Hepatocyte (in vitro differentiated cells): ENCODE data around the gene CHST15. TPM values are rescaled to one million over a fixed set of nuclear protein-coding genes. Genes with fewer than 3 reads are reported as not detected.

Source experiments
- DNase-seq: peaks from one replicate; pipeline ENCODE4 v3.0.0-alpha.2; 2016; ENCODE audit warnings: low spot score
- H2AFZ ChIP-seq: fragments of 200-600 bp; sonication (generic); 2 replicates; pipeline ENCODE4 v1.6.0; 2016; ENCODE audit warnings: antibody characterized with exemption, mild to moderate bottlenecking
- H3K27ac ChIP-seq: fragments of 200-600 bp; sonication (generic); 2 replicates; pipeline ENCODE4 v1.5.1; 2016; ENCODE audit warnings: mild to moderate bottlenecking
- H3K27me3 ChIP-seq: fragments of 200-600 bp; sonication (generic); 2 replicates; pipeline ENCODE4 v1.6.1; 2016
- H3K36me3 ChIP-seq: fragments of 200-600 bp; sonication (generic); replicated peaks from 2 replicates; pipeline ENCODE4 v1.5.1; 2016; ENCODE audit warnings: low read depth; ENCODE audit not compliant: insufficient read depth
- H3K4me1 ChIP-seq: fragments of 200-600 bp; sonication (generic); 2 replicates; pipeline ENCODE4 v1.5.1; 2016; ENCODE audit warnings: mild to moderate bottlenecking, moderate library complexity; ENCODE audit not compliant: insufficient read depth
- H3K4me2 ChIP-seq: fragments of 200-600 bp; sonication (generic); 2 replicates; pipeline ENCODE4 v1.6.0; 2016
- H3K4me3 ChIP-seq: fragments of 200-600 bp; sonication (generic); 2 replicates; pipeline ENCODE4 v1.5.1; 2016; ENCODE audit warnings: mild to moderate bottlenecking
- H3K79me2 ChIP-seq: fragments of 200-600 bp; sonication (generic); 2 replicates; pipeline ENCODE4 v1.6.0; 2017; ENCODE audit warnings: mild to moderate bottlenecking
- H3K9me2 ChIP-seq: fragments of 200-600 bp; sonication (generic); replicated peaks from 2 replicates; pipeline ENCODE4 v1.6.0; 2017; ENCODE audit warnings: mild to moderate bottlenecking; ENCODE audit not compliant: insufficient read depth
- H3K9me3 ChIP-seq: fragments of 200-600 bp; sonication (generic); 2 replicates; pipeline ENCODE4 v1.5.1; 2016; ENCODE audit warnings: low read depth, mild to moderate bottlenecking
- H4K20me1 ChIP-seq: fragments of 200-600 bp; sonication (generic); 2 replicates; pipeline ENCODE4 v1.6.0; 2016; ENCODE audit warnings: mild to moderate bottlenecking; ENCODE audit not compliant: insufficient read depth, poor library complexity, severe bottlenecking
- EZH2 ChIP-seq: fragments of 200-600 bp; sonication (generic); IDR thresholded peaks from 2 replicates; pipeline ENCODE4 v1.6.1; 2016; ENCODE audit warnings: antibody characterized with exemption, mild to moderate bottlenecking, borderline replicate concordance
- EZH2phosphoT487 ChIP-seq: fragments of 200-600 bp; sonication (generic); IDR thresholded peaks from one replicate; pipeline ENCODE4 v1.6.1; 2018; ENCODE audit warnings: antibody characterized with exemption, mild to moderate bottlenecking, low read depth, moderate library complexity; ENCODE audit not compliant: unreplicated experiment, severe bottlenecking
- WGBS: methylation state at CpG from one replicate; pipeline ENCODE4 v1.1.6; 2016; ENCODE audit warnings: low lambda C conversion rate; ENCODE audit errors: missing lambda C conversion rate; 5-methylcytosine and 5-hydroxymethylcytosine counted together
- polyA plus RNA-seq: library from polyadenylated mRNA; unstranded; fragments of >200 nt; fragmentation: Nextera tagmentation; extraction: Ambion mirVana; gene quantifications from 2 replicates; pipeline ENCODE4 v1.2.1, GENCODE V29; 2016
- total RNA-seq: library from RNA; depleted of rRNA; stranded (reverse); fragments of >200 nt; gene quantifications from 2 replicates; pipeline ENCODE4 v1.2.3, GENCODE V29; 2014
- TF ChIP-seq, protein P1 (sequence below): fragments of 200-600 bp; sonication (generic); IDR thresholded peaks from 2 replicates; pipeline ENCODE4 v1.5.1; 2016; ENCODE audit warnings: antibody characterized with exemption, mild to moderate bottlenecking; ENCODE audit not compliant: poor library complexity

The CHST15 gene
- total and polyA plus RNA-seq, 2 experiments from 2014 or later = 3.9 to 4.5 TPM

DNA sequence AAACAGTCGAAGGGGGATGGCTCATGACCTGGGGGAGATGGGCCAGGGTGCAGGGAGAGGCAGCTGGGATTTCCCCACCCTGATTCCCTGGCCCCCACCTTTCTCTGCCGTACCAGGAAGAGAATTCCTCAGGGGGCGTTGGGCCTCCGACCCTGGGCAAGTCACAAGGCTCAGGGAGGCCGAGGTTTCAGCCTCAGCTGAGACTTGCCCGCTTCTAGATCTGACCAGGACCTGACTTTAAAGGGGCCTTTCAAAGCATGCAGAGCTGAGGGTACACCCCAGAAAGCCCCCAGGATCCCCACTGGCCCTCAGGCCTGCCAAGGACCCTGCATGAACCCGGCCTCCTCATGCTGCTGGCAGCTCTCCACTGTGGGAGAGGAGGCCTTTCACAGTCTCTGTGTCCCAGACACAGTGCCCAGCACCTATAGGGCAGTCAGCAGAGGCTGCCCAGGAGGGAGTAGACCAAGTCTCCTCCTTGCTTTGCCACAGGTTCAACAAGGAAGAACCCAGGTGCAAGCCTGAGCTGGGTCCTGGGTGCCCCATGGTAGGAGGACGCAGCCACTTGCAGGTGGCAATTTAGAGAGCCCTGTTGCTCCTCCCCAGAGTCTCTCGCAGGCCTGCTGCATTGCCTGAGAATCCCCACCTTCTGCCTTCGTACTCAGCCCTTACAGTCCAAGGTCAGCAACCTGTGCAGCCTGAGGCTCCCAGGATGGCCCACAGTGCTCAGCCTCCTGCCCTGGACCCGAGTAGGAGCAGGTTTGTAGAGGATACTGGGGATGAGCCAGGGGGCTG is 89.3 kb downstream of the CHST15 start:
- TF ChIP-seq EZH2 = no peak
- TF ChIP-seq EZH2phosphoT487 = no peak
- TF ChIP-seq, protein P1, sequence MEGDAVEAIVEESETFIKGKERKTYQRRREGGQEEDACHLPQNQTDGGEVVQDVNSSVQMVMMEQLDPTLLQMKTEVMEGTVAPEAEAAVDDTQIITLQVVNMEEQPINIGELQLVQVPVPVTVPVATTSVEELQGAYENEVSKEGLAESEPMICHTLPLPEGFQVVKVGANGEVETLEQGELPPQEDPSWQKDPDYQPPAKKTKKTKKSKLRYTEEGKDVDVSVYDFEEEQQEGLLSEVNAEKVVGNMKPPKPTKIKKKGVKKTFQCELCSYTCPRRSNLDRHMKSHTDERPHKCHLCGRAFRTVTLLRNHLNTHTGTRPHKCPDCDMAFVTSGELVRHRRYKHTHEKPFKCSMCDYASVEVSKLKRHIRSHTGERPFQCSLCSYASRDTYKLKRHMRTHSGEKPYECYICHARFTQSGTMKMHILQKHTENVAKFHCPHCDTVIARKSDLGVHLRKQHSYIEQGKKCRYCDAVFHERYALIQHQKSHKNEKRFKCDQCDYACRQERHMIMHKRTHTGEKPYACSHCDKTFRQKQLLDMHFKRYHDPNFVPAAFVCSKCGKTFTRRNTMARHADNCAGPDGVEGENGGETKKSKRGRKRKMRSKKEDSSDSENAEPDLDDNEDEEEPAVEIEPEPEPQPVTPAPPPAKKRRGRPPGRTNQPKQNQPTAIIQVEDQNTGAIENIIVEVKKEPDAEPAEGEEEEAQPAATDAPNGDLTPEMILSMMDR = no peak
- H3K36me3 ChIP-seq = no peaks in the 10 kb centered on the region
- no peaks in the 10 kb centered on the region for H3K9me2 ChIP-seq
- WGBS = 84% methylated on average over 11 of the region's 11 CpGs
- H3K79me2 ChIP-seq = no peaks in the 10 kb centered on the region
- no peaks in the 10 kb centered on the region for H4K20me1 ChIP-seq
- H3K4me2 ChIP-seq = no peak overlapping the region
- DNase-seq = no peak
- no peaks in the 10 kb centered on the region for H3K9me3 ChIP-seq
- no peak overlapping the region for H3K27ac ChIP-seq
- no peak overlapping the region for H2AFZ ChIP-seq
- H3K4me1 ChIP-seq = no peaks in the 10 kb centered on the region
- no peak overlapping the region for H3K4me3 ChIP-seq
- no peaks in the 10 kb centered on the region for H3K27me3 ChIP-seq

- H3K4me1 ChIP-seq = no peaks in the 10 kb centered on the region
- TF ChIP-seq, protein P1 = no peak
- TF ChIP-seq EZH2phosphoT487 (no peak), EZH2 (no peak)
- H3K36me3 ChIP-seq = no peaks in the 10 kb centered on the region
- H3K27me3 ChIP-seq = no peaks in the 10 kb centered on the region
- H3K4me3 ChIP-seq = no peak overlapping the region
- H3K9me3 ChIP-seq = no peaks in the 10 kb centered on the region
- no peak overlapping the region for H2AFZ ChIP-seq
- no peak overlapping the region for H3K27ac ChIP-seq
- H3K9me2 ChIP-seq = no peaks in the 10 kb centered on the region
- H3K4me2 ChIP-seq = no peak overlapping the region
- H4K20me1 ChIP-seq = no peaks in the 10 kb centered on the region
- 80% methylated on average over 4 of the region's 4 CpGs for WGBS
- no peaks in the 10 kb centered on the region for H3K79me2 ChIP-seq
- DNase-seq = no peak
These were observed 89.9 kb downstream of the CHST15 start for GRCh38 chr10:124003481-124003870.

DNA sequence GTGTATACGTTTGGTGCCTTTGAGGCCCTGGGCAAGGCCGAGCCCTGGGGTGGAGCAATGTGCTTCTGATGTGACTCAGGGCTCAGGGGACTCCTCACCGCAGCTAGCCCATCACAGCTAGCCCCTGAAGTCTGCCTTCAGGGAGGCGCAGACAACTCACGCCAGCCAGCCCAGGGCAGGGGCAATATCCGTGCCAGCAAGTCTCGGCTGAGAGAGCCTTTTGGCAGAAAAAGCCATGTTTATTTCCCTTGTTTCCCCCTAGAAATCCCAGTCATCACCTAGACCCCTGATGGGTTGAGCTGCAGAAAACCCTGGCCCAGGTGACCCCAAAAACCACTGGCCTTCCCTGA is 90.4 kb downstream of the CHST15 start:
- H3K36me3 ChIP-seq = no peaks in the 10 kb centered on the region
- H3K9me2 ChIP-seq = no peaks in the 10 kb centered on the region
- no peaks in the 10 kb centered on the region for H3K4me1 ChIP-seq
- no peaks in the 10 kb centered on the region for H3K9me3 ChIP-seq
- no peak overlapping the region for H2AFZ ChIP-seq
- H3K4me2 ChIP-seq = no peak overlapping the region
- no peak overlapping the region for H3K4me3 ChIP-seq
- no peaks in the 10 kb centered on the region for H4K20me1 ChIP-seq
- DNase-seq = no peak
- no peak overlapping the region for H3K27ac ChIP-seq
- no peaks in the 10 kb centered on the region for H3K27me3 ChIP-seq
- WGBS = 95% methylated on average over 7 of the region's 7 CpGs
- TF ChIP-seq EZH2phosphoT487 = no peak
- TF ChIP-seq, protein P1 = no peak
- no peak for TF ChIP-seq EZH2
- no peaks in the 10 kb centered on the region for H3K79me2 ChIP-seq
